GM23338 (cell line): ENCODE measurements around the gene LMLN. TPM values are rescaled to one million over a fixed set of nuclear protein-coding genes. Genes with fewer than 3 reads are reported as not detected.

Experiments used
- ATAC-seq: fragments of 200-7000 bp; cut with Tn5 transposase; 3 replicates; pipeline ENCODE4 v1.9.1; 2020
- DNase-seq: peaks from one replicate; pipeline ENCODE4 v3.0.0-alpha.2; 2015; ENCODE audit warnings: low spot score
- H2AFZ ChIP-seq: fragments of 200-600 bp; sonication (generic); 2 replicates; pipeline ENCODE4 v1.8.0; 2016; ENCODE audit warnings: antibody characterized with exemption, mild to moderate bottlenecking, moderate library complexity
- H3F3A ChIP-seq: fragments of 200-600 bp; sonication (generic); replicated peaks from 2 replicates; pipeline ENCODE4 v1.8.0; 2017; ENCODE audit warnings: antibody characterized with exemption, mixed run types, low read depth
- H3K27ac ChIP-seq: fragments of 200-600 bp; sonication (generic); 2 replicates; pipeline ENCODE4 v1.6.1; 2016; ENCODE audit warnings: low read depth
- H3K27me3 ChIP-seq: fragments of 200-600 bp; sonication (generic); 2 replicates; pipeline ENCODE4 v1.8.0; 2016; ENCODE audit warnings: mild to moderate bottlenecking, mixed run types, moderate library complexity; ENCODE audit not compliant: insufficient read depth
- H3K36me3 ChIP-seq: fragments of 200-600 bp; sonication (generic); 2 replicates; pipeline ENCODE4 v1.8.0; 2016; ENCODE audit warnings: mild to moderate bottlenecking; ENCODE audit not compliant: insufficient read depth
- H3K4me1 ChIP-seq: fragments of 200-600 bp; sonication (generic); 2 replicates; pipeline ENCODE4 v1.8.0; 2016; ENCODE audit warnings: mild to moderate bottlenecking, moderate library complexity; ENCODE audit not compliant: insufficient read depth
- H3K4me2 ChIP-seq: fragments of 200-600 bp; sonication (generic); 2 replicates; pipeline ENCODE4 v1.7.1; 2017; ENCODE audit warnings: mixed run types
- H3K4me3 ChIP-seq: fragments of 200-600 bp; sonication (generic); 2 replicates; pipeline ENCODE4 v1.6.1; 2016; ENCODE audit warnings: mixed run types
- H3K79me2 ChIP-seq: fragments of 200-600 bp; sonication (generic); replicated peaks from 2 replicates; pipeline ENCODE4 v1.8.0; 2017; ENCODE audit warnings: mild to moderate bottlenecking; ENCODE audit not compliant: insufficient read depth
- H3K9me2 ChIP-seq: fragments of 200-600 bp; sonication (generic); 2 replicates; pipeline ENCODE4 v1.8.0; 2017; ENCODE audit not compliant: insufficient read depth
- H4K20me1 ChIP-seq: fragments of 200-600 bp; sonication (generic); replicated peaks from 2 replicates; pipeline ENCODE4 v1.8.0; 2017; ENCODE audit warnings: mild to moderate bottlenecking; ENCODE audit not compliant: insufficient read depth
- H3K27ac Mint-ChIP-seq: 2 replicates; pipeline ENCODE4 v1.8.0; 2020; ENCODE audit warnings: inconsistent platforms, mild to moderate bottlenecking, moderate library complexity, mixed read lengths
- H3K27me3 Mint-ChIP-seq: 3 replicates; pipeline ENCODE4 v1.8.0; 2022; ENCODE audit warnings: low read depth, mild to moderate bottlenecking, moderate library complexity, mixed read lengths, inconsistent platforms; ENCODE audit not compliant: insufficient read depth, poor library complexity
- H3K36me3 Mint-ChIP-seq: 3 replicates; pipeline ENCODE4 v1.8.0; 2021; ENCODE audit warnings: low read depth, mild to moderate bottlenecking, inconsistent platforms, moderate library complexity, mixed read lengths
- H3K4me1 Mint-ChIP-seq: 3 replicates; pipeline ENCODE4 v1.8.0; 2020; ENCODE audit warnings: mild to moderate bottlenecking, inconsistent platforms, mixed read lengths
- H3K4me3 Mint-ChIP-seq: 3 replicates; pipeline ENCODE4 v1.8.0; 2021; ENCODE audit warnings: moderate library complexity, mild to moderate bottlenecking, inconsistent platforms, mixed read lengths
- H3K9me3 Mint-ChIP-seq: 3 replicates; pipeline ENCODE4 v1.8.0; 2020; ENCODE audit warnings: moderate library complexity, mild to moderate bottlenecking, inconsistent platforms, mixed read lengths
- EZH2 ChIP-seq: fragments of 200-600 bp; sonication (generic); IDR thresholded peaks from one replicate; pipeline ENCODE4 v1.8.0; 2017; ENCODE audit warnings: antibody characterized with exemption, mild to moderate bottlenecking, low read depth; ENCODE audit not compliant: unreplicated experiment
- EZH2phosphoT487 ChIP-seq: fragments of 200-600 bp; sonication (generic); IDR thresholded peaks from one replicate; pipeline ENCODE4 v1.8.1; 2018; ENCODE audit warnings: antibody characterized with exemption; ENCODE audit not compliant: unreplicated experiment
- JUNB ChIP-seq: IDR thresholded peaks from one replicate; pipeline ENCODE4 v1.6.1; 2016; ENCODE audit warnings: antibody characterized with exemption; ENCODE audit not compliant: unreplicated experiment
- NANOG ChIP-seq: IDR thresholded peaks from 2 replicates; pipeline ENCODE4 v1.6.1; 2016; ENCODE audit warnings: antibody characterized with exemption, borderline replicate concordance
- POLR2AphosphoS5 ChIP-seq: IDR thresholded peaks from 2 replicates; pipeline ENCODE4 v1.6.1; 2016; ENCODE audit warnings: antibody characterized with exemption, low read depth
- ZNF114 ChIP-seq: fragments of 250-450 bp; sonication (Bioruptor Pico); IDR thresholded peaks from 2 replicates; pipeline ENCODE4 v1.5.0; 2020; ENCODE audit warnings: mild to moderate bottlenecking, moderate library complexity
- ZNF331 ChIP-seq: fragments of 250-450 bp; sonication (Bioruptor Pico); IDR thresholded peaks from 2 replicates; pipeline ENCODE4 v1.5.0; 2020; ENCODE audit warnings: low read depth, mild to moderate bottlenecking, moderate library complexity
- polyA plus RNA-seq: library from polyadenylated mRNA; unstranded; fragments of >200 nt; fragmentation: Nextera tagmentation; extraction: Ambion mirVana; gene quantifications from 2 replicates; pipeline ENCODE4 v1.2.1, GENCODE V29; 2016
- total RNA-seq: library from RNA; depleted of rRNA; stranded (reverse); fragments of >200 nt; shearing (Covaris generic); gene quantifications from 2 replicates; pipeline ENCODE4 v1.2.3, GENCODE V29; 2014
- TF ChIP-seq, protein P1 (sequence below): fragments of 250-450 bp; sonication (Bioruptor Pico); IDR thresholded peaks from 2 replicates; pipeline ENCODE4 v1.5.0; 2020; ENCODE audit warnings: mild to moderate bottlenecking, moderate library complexity
- TF ChIP-seq, protein P2 (sequence below): IDR thresholded peaks from 2 replicates; pipeline ENCODE4 v1.6.1; 2016; ENCODE audit warnings: antibody characterized with exemption

LMLN gene
- total and polyA plus RNA-seq, 2 experiments from 2014 or later = 2.3 to 4.3 TPM

DNA sequence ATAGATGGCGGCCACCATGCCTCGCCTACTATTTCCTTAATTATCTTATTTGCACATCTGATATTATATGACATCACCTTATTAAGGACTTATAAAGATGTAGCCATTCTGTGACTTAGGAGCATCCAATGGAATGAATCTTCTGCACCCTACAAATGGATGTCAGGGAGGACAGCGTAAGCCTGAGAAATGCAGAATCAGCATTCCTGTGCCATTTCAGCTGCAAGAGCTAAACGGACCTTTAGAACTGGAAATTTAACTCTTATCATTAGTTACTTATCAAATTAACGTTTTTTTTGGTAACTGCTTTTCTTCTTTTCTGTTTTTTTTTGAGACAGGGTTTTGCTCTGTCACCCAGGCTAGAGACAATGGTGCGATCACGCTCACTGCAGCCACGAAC lies 65.6 kb downstream of the LMLN start (continued):
- TF ChIP-seq, protein P1, sequence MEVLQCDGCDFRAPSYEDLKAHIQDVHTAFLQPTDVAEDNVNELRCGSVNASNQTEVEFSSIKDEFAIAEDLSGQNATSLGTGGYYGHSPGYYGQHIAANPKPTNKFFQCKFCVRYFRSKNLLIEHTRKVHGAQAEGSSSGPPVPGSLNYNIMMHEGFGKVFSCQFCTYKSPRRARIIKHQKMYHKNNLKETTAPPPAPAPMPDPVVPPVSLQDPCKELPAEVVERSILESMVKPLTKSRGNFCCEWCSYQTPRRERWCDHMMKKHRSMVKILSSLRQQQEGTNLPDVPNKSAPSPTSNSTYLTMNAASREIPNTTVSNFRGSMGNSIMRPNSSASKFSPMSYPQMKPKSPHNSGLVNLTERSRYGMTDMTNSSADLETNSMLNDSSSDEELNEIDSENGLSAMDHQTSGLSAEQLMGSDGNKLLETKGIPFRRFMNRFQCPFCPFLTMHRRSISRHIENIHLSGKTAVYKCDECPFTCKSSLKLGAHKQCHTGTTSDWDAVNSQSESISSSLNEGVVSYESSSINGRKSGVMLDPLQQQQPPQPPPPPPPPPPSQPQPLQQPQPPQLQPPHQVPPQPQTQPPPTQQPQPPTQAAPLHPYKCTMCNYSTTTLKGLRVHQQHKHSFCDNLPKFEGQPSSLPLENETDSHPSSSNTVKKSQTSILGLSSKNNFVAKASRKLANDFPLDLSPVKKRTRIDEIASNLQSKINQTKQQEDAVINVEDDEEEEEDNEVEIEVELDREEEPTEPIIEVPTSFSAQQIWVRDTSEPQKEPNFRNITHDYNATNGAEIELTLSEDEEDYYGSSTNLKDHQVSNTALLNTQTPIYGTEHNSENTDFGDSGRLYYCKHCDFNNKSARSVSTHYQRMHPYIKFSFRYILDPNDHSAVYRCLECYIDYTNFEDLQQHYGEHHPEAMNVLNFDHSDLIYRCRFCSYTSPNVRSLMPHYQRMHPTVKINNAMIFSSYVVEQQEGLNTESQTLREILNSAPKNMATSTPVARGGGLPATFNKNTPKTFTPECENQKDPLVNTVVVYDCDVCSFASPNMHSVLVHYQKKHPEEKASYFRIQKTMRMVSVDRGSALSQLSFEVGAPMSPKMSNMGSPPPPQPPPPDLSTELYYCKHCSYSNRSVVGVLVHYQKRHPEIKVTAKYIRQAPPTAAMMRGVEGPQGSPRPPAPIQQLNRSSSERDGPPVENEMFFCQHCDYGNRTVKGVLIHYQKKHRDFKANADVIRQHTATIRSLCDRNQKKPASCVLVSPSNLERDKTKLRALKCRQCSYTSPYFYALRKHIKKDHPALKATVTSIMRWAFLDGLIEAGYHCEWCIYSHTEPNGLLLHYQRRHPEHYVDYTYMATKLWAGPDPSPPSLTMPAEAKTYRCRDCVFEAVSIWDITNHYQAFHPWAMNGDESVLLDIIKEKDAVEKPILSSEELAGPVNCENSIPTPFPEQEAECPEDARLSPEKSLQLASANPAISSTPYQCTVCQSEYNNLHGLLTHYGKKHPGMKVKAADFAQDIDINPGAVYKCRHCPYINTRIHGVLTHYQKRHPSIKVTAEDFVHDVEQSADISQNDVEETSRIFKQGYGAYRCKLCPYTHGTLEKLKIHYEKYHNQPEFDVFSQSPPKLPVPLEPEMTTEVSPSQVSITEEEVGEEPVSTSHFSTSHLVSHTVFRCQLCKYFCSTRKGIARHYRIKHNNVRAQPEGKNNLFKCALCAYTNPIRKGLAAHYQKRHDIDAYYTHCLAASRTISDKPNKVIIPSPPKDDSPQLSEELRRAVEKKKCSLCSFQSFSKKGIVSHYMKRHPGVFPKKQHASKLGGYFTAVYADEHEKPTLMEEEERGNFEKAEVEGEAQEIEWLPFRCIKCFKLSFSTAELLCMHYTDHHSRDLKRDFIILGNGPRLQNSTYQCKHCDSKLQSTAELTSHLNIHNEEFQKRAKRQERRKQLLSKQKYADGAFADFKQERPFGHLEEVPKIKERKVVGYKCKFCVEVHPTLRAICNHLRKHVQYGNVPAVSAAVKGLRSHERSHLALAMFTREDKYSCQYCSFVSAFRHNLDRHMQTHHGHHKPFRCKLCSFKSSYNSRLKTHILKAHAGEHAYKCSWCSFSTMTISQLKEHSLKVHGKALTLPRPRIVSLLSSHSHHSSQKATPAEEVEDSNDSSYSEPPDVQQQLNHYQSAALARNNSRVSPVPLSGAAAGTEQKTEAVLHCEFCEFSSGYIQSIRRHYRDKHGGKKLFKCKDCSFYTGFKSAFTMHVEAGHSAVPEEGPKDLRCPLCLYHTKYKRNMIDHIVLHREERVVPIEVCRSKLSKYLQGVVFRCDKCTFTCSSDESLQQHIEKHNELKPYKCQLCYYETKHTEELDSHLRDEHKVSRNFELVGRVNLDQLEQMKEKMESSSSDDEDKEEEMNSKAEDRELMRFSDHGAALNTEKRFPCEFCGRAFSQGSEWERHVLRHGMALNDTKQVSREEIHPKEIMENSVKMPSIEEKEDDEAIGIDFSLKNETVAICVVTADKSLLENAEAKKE (CRISPR knock-in tag) = no peak
- TF ChIP-seq, protein P2, sequence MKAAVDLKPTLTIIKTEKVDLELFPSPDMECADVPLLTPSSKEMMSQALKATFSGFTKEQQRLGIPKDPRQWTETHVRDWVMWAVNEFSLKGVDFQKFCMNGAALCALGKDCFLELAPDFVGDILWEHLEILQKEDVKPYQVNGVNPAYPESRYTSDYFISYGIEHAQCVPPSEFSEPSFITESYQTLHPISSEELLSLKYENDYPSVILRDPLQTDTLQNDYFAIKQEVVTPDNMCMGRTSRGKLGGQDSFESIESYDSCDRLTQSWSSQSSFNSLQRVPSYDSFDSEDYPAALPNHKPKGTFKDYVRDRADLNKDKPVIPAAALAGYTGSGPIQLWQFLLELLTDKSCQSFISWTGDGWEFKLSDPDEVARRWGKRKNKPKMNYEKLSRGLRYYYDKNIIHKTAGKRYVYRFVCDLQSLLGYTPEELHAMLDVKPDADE = no peak
- TF ChIP-seq EZH2phosphoT487 = no peak

DNA sequence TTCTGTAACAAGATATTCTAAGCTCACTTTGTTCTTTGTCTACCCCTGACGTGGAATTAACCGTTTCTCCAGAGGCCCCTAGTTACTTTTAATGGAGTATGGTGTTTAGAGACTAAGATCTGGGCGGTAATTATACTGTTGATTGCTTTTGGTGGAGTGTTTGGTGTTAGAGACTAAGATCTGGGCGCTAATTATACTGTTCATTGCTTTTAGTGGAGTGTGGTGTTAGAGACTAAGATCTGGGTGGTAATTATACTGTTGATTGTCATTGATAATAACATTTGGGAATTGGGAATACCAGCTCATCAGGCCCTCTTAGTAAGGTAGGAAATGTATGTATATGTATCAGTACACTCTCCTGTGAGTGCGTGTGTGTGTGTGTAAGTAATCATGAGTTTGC lies 66.6 kb downstream of the LMLN start:
- no peaks in the 10 kb centered on the region for H4K20me1 ChIP-seq
- no peaks in the 10 kb centered on the region for H3K79me2 ChIP-seq
- H3K4me3 ChIP-seq = no peak overlapping the region
- no peaks in the 10 kb centered on the region; the same call in 1 of the 2 replicates for H3K36me3 ChIP-seq
- Mint-ChIP-seq H3K9me3 (no peaks in the 10 kb centered on the region), H3K27me3 (no peaks in the 10 kb centered on the region), H3K27ac (no peak overlapping the region), H3K4me1 (peaks cover 2% of the 10 kb centered on the region; the same call in 1 of the 3 replicates), H3K36me3 (no peaks in the 10 kb centered on the region), H3K4me3 (no peak overlapping the region)
- no peaks in the 10 kb centered on the region for H3K9me2 ChIP-seq
- H2AFZ ChIP-seq = no peak overlapping the region
- H3K27ac ChIP-seq = no peak overlapping the region
- no peaks in the 10 kb centered on the region for H3K4me1 ChIP-seq
- ATAC-seq = no peak
- H3K27me3 ChIP-seq = no peaks in the 10 kb centered on the region
- DNase-seq = no peak
- no peak overlapping the region for H3K4me2 ChIP-seq
- H3F3A ChIP-seq = no peaks in the 10 kb centered on the region
- TF ChIP-seq ZNF114 (CRISPR knock-in tag) = no peak
- TF ChIP-seq JUNB = no peak
- no peak for TF ChIP-seq EZH2
- TF ChIP-seq ZNF331 (CRISPR knock-in tag) = no peak
- no peak for TF ChIP-seq NANOG
- TF ChIP-seq, protein P1 (CRISPR knock-in tag) = no peak
- TF ChIP-seq POLR2AphosphoS5 = no peak
